Thoracic aorta (tissue), 2 donors: ENCODE data around the gene TCF4. TPM values are rescaled to one million over a fixed set of nuclear protein-coding genes. Genes with fewer than 3 reads are reported as not detected.

Experiments
- ATAC-seq: fragments of 150-250 bp; one replicate; pipeline ENCODE4 v1.8.0; 2017; ENCODE audit warnings: low read depth; ENCODE audit not compliant: insufficient number of reproducible peaks, low FRiP score
- DNase-seq: peaks from one replicate; pipeline ENCODE4 v3.0.0-alpha.2; 2020; ENCODE audit warnings: low spot score
- H3K27ac ChIP-seq, 2 donors: fragments of 200-600 bp; sonication (generic); 1 replicate in 1 of 2; 2 replicates in 1 of 2; pipeline ENCODE4 v1.5.1; 2016; ENCODE audit warnings: mild to moderate bottlenecking in 2 of 2, moderate library complexity in 2 of 2
- H3K27me3 ChIP-seq: fragments of 200-600 bp; sonication (generic); replicated peaks from 2 replicates; pipeline ENCODE4 v1.6.0; 2016; ENCODE audit warnings: mild to moderate bottlenecking; ENCODE audit not compliant: insufficient read depth
- H3K36me3 ChIP-seq: fragments of 200-600 bp; sonication (generic); one replicate; pipeline ENCODE4 v1.5.1; 2016
- H3K4me1 ChIP-seq, 2 donors: fragments of 200-600 bp; sonication (generic); 1 replicate in 1 of 2; 2 replicates in 1 of 2; pipeline versions ENCODE4 v1.5.1 to v1.6.0; 2016; ENCODE audit warnings: low read depth in 2 of 2, mild to moderate bottlenecking in 1 of 2; ENCODE audit not compliant: control insufficient read depth in 1 of 2
- H3K4me3 ChIP-seq: fragments of 200-600 bp; sonication (generic); 2 replicates; pipeline ENCODE4 v1.5.1; 2016; ENCODE audit warnings: mild to moderate bottlenecking
- H3K9me3 ChIP-seq: fragments of 200-600 bp; sonication (generic); 2 replicates; pipeline ENCODE4 v1.5.1; 2016
- CTCF ChIP-seq: fragments of 200-600 bp; sonication (generic); IDR thresholded peaks from one replicate; pipeline ENCODE4 v1.5.1; 2019; ENCODE audit warnings: antibody characterized with exemption
- total RNA-seq, 2 donors: library from RNA; depleted of rRNA; stranded (reverse); fragments of >200 nt; gene quantifications; one replicate each; pipeline versions ENCODE4 v1.1.0 to v1.2.3, GENCODE V29; 2016

TCF4 gene
- total RNA-seq, 2 donors from 2014 or later, result 178 to 267 TPM

- no peak for DNase-seq
- ATAC-seq, result no peak
- no peak for TF ChIP-seq CTCF
- Histone ChIP-seq H3K4me3 (no peak overlapping the region), H3K9me3 (no peaks in the 10 kb centered on the region), H3K4me1 (peaks cover 0 to 12% of the 10 kb centered on the region in 2 donors), H3K27ac (no peak overlapping the region), H3K27me3 (no peaks in the 10 kb centered on the region), H3K36me3 (no peaks in the 10 kb centered on the region)
Measured at GRCh38 chr18:55384551-55385275, 203.3 kb downstream of the TCF4 start.

- Histone ChIP-seq H3K27ac (no peak overlapping the region), H3K4me1 (peaks cover 0 to 12% of the 10 kb centered on the region in 2 donors), H3K9me3 (no peaks in the 10 kb centered on the region), H3K27me3 (no peaks in the 10 kb centered on the region), H3K4me3 (no peak overlapping the region), H3K36me3 (no peaks in the 10 kb centered on the region)
- DNase-seq (no peak), ATAC-seq (no peak)
- no peak for TF ChIP-seq CTCF
Measured at GRCh38 chr18:55384115-55384514, 203.9 kb downstream of the TCF4 start.

- Histone ChIP-seq H3K27me3 (no peaks in the 10 kb centered on the region), H3K4me1 (peaks cover 0 to 4% of the 10 kb centered on the region in 2 donors), H3K9me3 (no peaks in the 10 kb centered on the region), H3K27ac (no peak overlapping the region), H3K4me3 (no peak overlapping the region), H3K36me3 (no peaks in the 10 kb centered on the region)
- ATAC-seq, result no peak
- DNase-seq, result no peak
- no peak for TF ChIP-seq CTCF
Measured at GRCh38 chr18:55382277-55382805, 205.7 kb downstream of the TCF4 start.

- no peaks in the 10 kb centered on the region for H3K9me3 ChIP-seq
- no peak overlapping the region for H3K4me3 ChIP-seq
- TF ChIP-seq CTCF, result no peak
- H3K36me3 ChIP-seq, result no peaks in the 10 kb centered on the region
- DNase-seq (no peak), ATAC-seq (no peak)
- H3K4me1 ChIP-seq, result no peaks in the 10 kb centered on the region
- no peaks in the 10 kb centered on the region for H3K27me3 ChIP-seq
- H3K27ac ChIP-seq, result no peak overlapping the region
Measured at GRCh38 chr18:55381277-55381676, 206.7 kb downstream of the TCF4 start.

GRCh38 chr18:55380589-55380988 lies 207.4 kb downstream of the TCF4 start:
- Histone ChIP-seq H3K4me1 (no peaks in the 10 kb centered on the region), H3K27me3 (no peaks in the 10 kb centered on the region), H3K9me3 (no peaks in the 10 kb centered on the region), H3K36me3 (no peaks in the 10 kb centered on the region), H3K4me3 (no peak overlapping the region), H3K27ac (no peak overlapping the region)
- ATAC-seq, result no peak
- DNase-seq, result no peak
- no peak for TF ChIP-seq CTCF
